ENCODE data around the gene DCLK1.

DCLK1 gene

GRCh38 chr13:35894636-35895035, 236.5 kb downstream of the DCLK1 start:
- no peak for DNase-seq (ENCODE audit: low read depth)

GRCh38 chr13:35892837-35893814, 238.1 kb downstream of the DCLK1 start:
- no peak for DNase-seq (ENCODE audit: low read depth)

- no peak for DNase-seq (ENCODE audit: low read depth)
Measured at GRCh38 chr13:35891507-35892441, 239.4 kb downstream of the DCLK1 start.

GRCh38 chr13:35889560-35889959, 241.6 kb downstream of the DCLK1 start:
- DNase-seq (ENCODE audit: low read depth) = no peak

DNA sequence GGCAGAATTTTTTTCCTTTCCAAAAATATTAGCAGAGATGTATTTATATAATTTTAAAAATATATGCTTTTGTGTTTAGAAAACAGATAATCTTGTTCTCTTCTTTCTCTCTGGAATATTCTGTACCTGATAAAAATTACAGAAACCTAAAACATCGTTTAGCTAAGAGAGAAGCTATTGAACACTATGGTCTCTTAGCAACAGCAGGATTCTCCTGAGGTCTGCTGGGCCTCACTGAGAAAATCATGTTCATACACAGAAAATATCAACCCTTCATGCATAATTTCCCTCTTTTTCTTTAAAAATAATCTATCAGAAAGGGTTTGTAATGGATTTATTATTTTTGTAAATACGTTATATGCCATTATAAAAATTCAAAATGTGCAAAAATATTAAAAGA, 242.2 kb downstream of the DCLK1 start:
- DNase-seq (ENCODE audit: low read depth) = no peak

DNA sequence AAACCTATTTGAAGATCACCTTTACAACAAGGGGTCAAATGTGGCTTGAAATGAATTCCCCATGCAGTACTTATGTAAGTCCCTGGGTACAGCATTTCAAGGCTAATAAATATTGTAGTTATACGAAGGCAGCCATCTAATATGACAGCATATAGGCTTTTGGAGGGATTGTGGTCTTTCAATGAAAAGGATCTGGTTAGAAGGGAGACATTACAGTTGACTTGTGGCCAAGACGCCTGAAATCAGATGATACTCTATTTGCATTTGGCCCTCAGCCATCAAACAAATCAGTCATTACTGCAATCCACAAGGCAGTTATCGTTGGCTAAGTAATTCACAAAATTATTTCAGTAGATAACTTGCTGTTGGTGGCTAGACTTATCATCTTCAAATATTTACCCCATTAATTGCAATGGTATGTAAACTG, 242.7 kb downstream of the DCLK1 start:
- no peak for DNase-seq (ENCODE audit: low read depth)

DNA sequence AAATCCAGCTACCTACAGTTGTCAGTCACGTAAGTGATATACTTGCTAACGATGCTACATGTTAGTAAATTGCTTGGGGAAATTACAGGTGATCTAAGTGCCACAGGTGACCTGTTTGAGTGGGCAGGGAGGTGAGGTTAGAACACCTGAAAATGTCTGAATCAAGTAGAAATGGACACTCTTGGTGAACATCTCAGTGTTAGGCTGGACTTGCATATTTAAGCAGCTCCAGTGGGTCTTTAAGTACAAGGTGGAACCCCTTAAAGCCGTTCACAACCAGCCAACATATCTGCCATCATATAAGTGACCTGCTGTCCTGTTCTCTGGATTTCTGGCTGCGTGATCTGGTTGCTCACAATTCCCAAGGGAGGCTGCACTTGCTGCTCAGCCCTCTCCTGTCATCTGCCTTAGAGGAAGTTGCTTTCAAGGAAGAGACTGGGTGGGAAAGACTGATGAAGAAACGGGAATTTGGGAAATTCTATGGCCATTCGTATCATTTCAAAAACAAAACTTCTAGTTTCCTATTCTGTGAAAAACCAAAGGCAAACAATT, 244.0 kb downstream of the DCLK1 start:
- DNase-seq (ENCODE audit: low read depth) = no peak

DNA sequence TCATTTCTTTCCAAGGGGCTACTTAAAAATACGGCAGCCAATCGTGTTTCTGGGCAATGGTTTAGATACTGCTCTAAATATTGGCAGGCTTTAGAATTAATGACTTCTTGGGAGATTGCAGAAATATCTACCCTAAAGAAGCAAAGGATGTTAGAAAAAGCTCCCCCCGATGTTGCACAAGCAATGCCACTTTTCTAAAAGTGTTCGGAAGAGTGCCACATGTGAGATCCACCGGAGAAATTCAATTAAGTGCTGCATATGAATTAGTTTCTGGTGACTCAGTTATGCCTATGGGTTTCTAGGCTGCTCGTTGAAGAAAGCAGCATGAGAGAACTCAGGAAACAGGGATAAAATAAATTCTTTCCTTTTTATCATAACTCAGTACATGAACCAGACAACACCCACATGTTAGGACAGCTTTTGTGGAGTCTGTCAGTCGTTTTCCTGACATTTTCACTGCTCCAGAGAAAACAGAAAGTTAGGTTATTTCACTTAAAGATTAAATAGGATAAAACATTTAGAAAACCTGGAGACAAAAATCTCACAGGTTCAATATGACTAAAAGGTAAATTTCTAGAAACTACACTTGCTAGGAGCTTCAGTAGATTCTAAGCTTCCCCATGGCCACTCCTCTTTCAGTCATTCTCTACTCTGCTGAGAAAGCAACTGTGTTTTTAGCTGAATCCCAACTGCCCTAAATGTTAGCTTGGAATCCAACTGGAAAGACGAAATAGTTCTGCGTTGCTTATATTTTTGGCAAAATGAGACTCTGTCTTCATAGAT, 244.7 kb downstream of the DCLK1 start:
- no peak for DNase-seq (ENCODE audit: low read depth)

DNA sequence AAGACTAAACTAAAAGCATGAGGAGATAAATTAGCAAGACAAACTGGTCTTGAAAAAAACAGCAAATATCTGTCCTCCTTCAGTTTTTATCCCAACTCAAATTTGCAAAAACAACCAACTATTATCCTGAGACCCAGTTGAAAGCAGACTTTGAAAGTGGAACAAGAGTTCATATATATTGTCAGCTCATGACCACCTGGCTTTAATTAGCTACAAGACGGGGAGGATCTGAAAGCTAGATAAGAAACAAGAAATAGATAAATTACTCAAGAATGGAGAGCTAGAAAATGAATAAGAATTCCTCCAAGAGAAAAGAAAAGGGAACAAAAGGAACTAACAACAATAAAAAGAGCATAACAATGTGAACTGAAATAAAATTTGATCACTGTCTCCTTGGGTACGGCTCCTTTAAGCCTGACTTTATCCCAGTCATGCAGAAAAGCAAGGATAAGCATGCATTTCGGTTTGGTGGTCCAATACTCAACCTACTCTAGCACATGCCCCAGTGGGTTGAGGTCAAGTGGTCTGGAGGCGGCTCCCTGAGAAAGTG, 246.9 kb downstream of the DCLK1 start:
- DNase-seq (ENCODE audit: low read depth) = no peak

- DNase-seq (ENCODE audit: low read depth) = no peak
Measured at GRCh38 chr13:35882722-35883497, 248.3 kb downstream of the DCLK1 start.

- DNase-seq (ENCODE audit: low read depth) = no peak
Measured at GRCh38 chr13:35881360-35881759, 249.8 kb downstream of the DCLK1 start.

- no peak for DNase-seq (ENCODE audit: low read depth)
Measured at GRCh38 chr13:35879111-35879510, 252.1 kb downstream of the DCLK1 start.

GRCh38 chr13:35876601-35877000, 254.6 kb downstream of the DCLK1 start:
- no peak for DNase-seq (ENCODE audit: low read depth)

DNA sequence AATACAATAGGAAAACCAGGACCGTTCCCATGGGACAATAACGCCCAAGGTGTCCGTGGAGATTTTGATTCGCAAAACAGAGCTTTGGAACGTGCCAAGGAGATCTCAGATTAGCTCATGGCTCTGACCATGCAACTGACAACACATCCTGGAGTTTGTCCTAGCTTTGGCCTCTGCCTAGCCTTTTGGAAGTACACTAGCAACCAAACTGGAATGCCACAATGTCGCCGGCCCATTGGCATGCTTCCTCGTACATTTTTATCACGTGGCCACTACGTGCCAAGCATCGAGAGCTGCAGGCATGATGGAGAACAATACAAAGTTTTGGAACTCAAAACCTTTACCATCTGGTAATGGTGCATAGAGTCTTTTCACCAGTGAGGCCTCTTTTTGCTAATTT, 256.5 kb downstream of the DCLK1 start:
- no peak for DNase-seq (ENCODE audit: low read depth)

- DNase-seq (ENCODE audit: low read depth) = no peak
Measured at GRCh38 chr13:35872369-35872768, 258.8 kb downstream of the DCLK1 start.

- DNase-seq (ENCODE audit: low read depth) = no peak
Measured at GRCh38 chr13:35871561-35871960, 259.6 kb downstream of the DCLK1 start.

GRCh38 chr13:35866801-35867200, 264.4 kb downstream of the DCLK1 start:
- no peak for DNase-seq (ENCODE audit: low read depth)

DNA sequence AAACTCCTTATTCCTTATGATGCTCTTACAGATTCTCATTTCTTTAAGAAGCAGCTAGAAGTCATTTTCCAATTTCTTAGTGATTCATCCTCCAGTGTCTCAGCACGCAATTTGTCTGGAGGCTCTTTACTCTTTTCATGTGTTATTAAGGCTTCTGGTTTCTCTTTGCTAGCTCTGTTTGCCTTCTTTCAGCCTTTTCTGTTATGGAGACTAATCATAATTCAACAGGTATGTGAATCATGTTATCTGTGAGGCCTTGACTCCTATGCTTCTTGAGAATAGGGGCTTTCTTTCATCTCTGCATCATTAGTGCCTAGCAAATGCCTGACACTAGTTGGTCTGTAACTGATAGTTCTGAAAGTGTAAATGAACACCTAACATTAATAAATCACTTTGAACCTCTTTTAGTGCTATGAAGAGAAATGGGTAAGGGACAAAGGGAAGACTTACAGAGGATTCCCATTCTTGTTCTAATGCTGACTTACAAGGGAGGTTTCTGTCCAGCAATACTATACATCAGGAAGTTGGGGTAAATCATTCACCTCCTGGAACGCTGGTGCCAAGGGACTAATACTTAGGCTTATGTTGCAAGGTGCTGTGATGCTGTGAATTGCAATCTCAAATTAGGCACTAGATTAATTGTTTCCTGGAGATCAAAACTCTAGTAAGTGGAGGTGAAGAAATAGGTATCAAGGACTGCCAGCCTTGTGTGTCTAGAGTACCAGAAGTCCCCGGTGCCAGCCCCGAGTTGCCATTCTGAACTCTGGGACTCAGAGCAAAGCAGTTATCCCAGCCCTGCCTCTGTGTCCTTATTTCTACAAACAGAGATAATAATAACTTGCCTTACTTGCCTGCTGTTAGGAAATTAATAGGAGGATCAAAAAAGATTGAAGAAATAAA, 265.6 kb downstream of the DCLK1 start:
- no peak for DNase-seq (ENCODE audit: low read depth)

GRCh38 chr13:35860661-35861060, 270.5 kb downstream of the DCLK1 start:
- no peak for DNase-seq (ENCODE audit: low read depth)

Measured in stimulated activated CD8-positive, alpha-beta memory T cell treated with anti-CD3 and anti-CD28 coated beads, Interleukin-15, amount 100 ng/mL, for 24 hours (primary cell).